Rectal smooth muscle tissue (tissue), 1 donor: ENCODE data around the gene RHOF.

Source experiments
- H3K27ac ChIP-seq: one replicate; pipeline ENCODE4 v1.7.0; 2013; ENCODE audit warnings: low read depth, low read length, inconsistent platforms
- H3K27me3 ChIP-seq: one replicate; pipeline ENCODE4 v1.7.0; 2013; ENCODE audit warnings: low read length; ENCODE audit not compliant: control insufficient read depth, insufficient read depth
- H3K36me3 ChIP-seq: one replicate; pipeline ENCODE4 v1.7.0; 2013; ENCODE audit warnings: low read length; ENCODE audit not compliant: control insufficient read depth, insufficient read depth
- H3K4me1 ChIP-seq: one replicate; pipeline ENCODE4 v1.7.0; 2013; ENCODE audit warnings: low read length; ENCODE audit not compliant: control insufficient read depth, insufficient read depth
- H3K4me3 ChIP-seq: one replicate; pipeline ENCODE4 v1.7.0; 2013; ENCODE audit warnings: low read length
- H3K9ac ChIP-seq: one replicate; pipeline ENCODE4 v1.7.0; 2013; ENCODE audit warnings: low read length

RHOF gene

DNA sequence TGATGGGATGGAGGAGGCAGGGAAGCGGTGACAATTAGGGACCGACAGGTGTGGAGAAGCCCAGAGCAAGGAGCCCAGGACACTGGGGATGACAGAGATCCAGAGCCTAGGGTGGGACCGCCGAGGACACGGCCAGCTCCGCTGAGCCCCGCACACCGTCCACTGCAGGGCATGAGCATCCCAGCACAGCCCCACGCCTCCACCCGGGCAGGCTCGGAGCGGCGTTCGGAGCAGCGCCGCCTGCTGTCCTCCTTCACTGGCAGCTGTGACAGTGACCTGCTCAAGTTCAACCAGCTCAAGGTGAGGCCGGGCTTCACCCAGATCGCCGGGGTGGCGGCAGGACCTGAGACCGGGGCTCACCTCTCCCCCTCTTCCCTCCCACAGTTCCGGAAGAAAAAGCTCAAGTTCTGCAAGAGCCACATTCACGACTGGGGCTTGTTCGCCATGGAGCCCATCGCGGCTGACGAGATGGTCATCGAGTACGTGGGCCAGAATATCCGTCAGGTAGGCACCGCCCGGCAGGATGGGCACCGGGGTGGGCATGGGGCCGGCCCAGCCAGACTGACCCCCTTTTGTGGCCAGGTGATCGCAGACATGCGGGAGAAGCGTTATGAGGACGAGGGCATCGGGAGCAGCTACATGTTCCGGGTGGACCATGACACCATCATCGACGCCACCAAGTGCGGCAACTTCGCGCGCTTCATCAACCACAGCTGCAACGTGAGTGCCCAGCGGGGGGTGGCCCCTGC, 34.0 kb upstream of the RHOF start:
- Histone ChIP-seq H3K36me3 (peaks cover 40% of the 10 kb centered on the region), H3K4me3 (no peak overlapping the region), H3K27me3 (no peaks in the 10 kb centered on the region), H3K9ac (no peak overlapping the region), H3K27ac (no peak overlapping the region), H3K4me1 (no peaks in the 10 kb centered on the region)

DNA sequence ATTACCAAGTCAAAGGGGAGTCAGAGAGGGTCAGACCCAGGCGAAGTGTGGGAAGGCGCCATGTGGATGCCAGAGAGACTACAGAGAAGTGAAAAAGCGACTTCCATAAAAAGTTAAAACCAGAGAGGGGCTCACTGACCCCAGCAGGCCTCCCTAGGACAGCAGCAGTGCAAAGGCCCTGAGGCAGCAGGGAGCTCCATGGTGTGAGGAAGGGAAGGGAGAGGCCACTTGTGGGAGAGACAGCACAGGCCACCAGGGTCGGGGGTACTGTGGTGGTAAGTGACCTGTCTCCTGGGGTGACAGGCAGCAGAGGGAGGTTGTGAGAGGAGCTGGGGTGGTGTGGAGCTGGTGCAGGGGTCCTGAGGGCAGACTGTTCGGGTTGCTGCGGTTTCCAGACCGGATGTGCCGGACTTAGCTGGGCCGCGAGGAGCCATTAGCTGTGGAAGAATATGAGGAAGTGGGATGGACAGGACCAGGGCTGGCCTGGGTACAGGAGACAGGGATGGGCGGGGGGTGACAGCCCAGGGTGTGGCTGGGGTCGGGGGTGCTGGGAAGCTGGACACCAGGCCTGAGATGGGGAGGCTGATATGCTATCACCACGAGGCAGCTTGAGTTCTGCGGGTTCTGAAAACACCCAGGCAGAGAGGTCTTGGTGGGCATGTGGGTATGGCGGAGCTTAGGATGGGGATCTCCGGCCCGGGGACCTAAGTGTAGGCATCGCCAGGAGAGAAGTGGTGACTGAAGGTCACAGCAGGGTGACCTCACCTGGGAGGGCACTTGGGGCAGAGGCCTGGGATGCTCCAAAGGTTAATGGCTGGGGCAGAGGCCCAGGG, 33.0 kb upstream of the RHOF start:
- Histone ChIP-seq H3K27me3 (no peaks in the 10 kb centered on the region), H3K36me3 (peaks cover 37% of the 10 kb centered on the region), H3K4me1 (no peaks in the 10 kb centered on the region), H3K9ac (no peak overlapping the region), H3K27ac (no peak overlapping the region), H3K4me3 (no peak overlapping the region)

DNA sequence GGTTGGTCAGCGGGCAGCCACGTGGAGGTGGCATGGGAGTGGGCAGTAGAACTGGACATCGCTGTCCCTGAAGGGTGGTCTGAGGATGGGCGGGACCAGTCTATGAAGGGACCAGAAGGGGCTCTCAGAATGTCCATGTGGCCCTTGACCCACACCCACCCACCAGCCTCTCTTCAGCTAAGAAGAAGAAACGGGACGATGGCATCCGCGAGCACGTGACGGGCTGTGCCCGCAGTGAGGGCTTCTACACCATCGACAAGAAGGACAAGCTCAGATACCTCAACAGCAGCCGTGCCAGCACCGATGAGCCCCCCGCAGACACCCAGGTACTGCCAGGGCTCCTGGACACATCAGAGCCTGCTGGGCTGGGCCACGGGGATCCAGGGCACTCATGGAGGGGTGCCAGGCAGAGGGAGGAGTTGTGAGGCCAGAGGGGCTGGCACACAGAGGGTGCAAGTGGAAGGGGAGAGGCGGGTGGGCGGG, 31.6 kb upstream of the RHOF start:
- Histone ChIP-seq H3K27me3 (no peaks in the 10 kb centered on the region), H3K4me3 (no peak overlapping the region), H3K9ac (no peak overlapping the region), H3K4me1 (no peaks in the 10 kb centered on the region), H3K27ac (no peak overlapping the region), H3K36me3 (peaks cover 44% of the 10 kb centered on the region)

DNA sequence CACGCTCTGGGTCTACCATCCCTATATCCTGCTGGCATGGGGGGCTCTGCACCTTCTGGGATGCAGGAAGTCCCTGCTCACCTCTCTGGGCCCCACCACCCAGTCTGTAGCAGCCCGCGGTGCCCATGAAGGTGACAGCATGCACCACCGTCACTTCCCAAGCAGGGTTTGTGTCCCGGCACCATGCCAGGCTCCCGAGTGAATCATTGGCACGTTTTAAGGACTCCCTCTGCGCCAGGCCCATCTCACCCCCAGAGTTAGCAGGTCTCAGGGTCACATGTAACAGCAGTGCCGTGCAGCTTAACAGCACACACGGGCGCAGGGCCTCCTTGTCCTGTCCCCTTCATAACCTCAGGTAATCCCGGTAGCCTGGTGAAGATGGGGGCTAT, 30.2 kb upstream of the RHOF start:
- Histone ChIP-seq H3K27me3 (no peaks in the 10 kb centered on the region), H3K9ac (no peak overlapping the region), H3K4me1 (no peaks in the 10 kb centered on the region), H3K4me3 (no peak overlapping the region), H3K36me3 (peaks cover 43% of the 10 kb centered on the region), H3K27ac (no peak overlapping the region)

DNA sequence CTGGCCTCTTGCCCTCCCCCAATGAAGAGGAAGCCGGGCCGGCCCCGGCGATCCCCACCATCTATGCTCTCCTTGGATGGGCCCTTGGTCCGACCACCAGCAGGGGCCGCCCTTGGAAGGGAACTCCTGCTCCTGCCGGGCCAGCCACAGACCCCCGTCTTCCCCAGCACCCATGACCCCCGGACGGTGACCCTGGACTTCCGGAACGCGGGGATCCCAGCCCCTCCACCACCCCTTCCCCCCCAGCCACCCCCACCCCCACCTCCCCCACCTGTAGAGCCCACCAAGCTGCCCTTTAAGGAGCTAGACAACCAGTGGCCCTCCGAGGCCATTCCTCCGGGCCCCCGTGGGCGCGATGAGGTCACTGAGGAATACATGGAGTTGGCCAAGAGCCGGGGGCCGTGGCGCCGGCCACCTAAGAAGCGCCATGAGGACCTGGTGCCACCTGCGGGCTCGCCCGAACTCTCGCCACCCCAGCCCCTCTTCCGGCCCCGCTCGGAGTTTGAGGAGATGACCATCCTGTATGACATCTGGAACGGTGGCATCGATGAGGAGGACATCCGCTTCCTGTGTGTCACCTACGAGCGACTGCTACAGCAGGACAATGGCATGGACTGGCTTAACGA, 29.7 kb upstream of the RHOF start:
- Histone ChIP-seq H3K27ac (no peak overlapping the region), H3K36me3 (peaks cover 38% of the 10 kb centered on the region), H3K27me3 (no peaks in the 10 kb centered on the region), H3K9ac (no peak overlapping the region), H3K4me3 (no peak overlapping the region), H3K4me1 (no peaks in the 10 kb centered on the region)

DNA sequence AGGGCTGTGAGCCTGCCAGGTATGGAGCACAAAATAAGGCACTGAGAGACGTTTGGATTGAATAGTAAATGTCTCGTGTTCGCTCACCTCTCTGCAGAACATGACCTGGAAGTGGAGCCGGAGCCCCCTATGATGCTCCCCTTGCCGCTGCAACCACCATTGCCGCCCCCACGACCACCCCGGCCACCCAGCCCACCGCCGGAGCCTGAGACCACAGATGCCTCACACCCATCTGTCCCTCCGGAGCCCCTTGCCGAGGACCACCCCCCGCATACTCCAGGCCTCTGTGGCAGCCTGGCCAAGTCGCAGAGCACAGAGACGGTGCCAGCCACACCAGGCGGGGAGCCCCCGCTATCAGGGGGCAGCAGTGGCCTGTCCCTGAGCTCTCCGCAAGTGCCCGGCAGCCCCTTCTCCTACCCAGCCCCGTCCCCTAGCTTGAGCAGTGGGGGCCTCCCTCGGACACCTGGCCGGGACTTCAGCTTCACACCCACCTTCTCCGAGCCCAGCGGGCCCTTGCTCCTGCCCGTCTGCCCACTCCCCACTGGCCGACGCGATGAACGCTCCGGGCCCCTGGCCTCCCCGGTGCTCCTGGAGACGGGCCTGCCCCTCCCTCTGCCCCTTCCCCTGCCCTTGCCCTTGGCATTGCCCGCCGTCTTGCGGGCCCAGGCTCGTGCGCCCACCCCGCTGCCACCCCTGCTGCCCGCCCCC, 29.1 kb upstream of the RHOF start:
- H3K36me3 ChIP-seq = peaks cover 37% of the 10 kb centered on the region
- H3K4me1 ChIP-seq = no peaks in the 10 kb centered on the region
- H3K27ac ChIP-seq = no peak overlapping the region
- H3K27me3 ChIP-seq = no peaks in the 10 kb centered on the region
- H3K4me3 ChIP-seq = no peak overlapping the region
- no peak overlapping the region for H3K9ac ChIP-seq

DNA sequence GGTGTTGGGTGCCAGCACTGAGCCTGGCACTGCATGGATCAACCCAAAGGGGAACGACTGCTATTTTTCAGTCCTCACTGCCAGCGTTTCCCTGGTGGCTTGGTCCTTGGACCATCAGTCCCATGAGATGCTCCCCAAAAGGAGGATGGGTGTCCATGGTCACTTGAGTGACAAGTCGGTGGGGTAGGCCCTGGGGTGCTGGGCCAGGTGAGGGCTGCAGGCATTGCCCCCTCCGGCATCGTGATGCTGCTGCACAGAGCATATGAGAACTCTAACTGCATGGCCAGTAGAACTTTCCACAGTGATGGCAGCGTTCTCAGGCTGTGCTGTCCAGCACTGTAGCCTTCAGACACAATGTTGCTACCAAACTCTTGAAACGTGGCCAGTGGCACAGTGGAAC, 26.6 kb upstream of the RHOF start:
- peaks cover 29% of the 10 kb centered on the region for H3K36me3 ChIP-seq
- H3K4me1 ChIP-seq = no peaks in the 10 kb centered on the region
- no peak overlapping the region for H3K9ac ChIP-seq
- H3K27me3 ChIP-seq = no peaks in the 10 kb centered on the region
- no peak overlapping the region for H3K4me3 ChIP-seq
- no peak overlapping the region for H3K27ac ChIP-seq

DNA sequence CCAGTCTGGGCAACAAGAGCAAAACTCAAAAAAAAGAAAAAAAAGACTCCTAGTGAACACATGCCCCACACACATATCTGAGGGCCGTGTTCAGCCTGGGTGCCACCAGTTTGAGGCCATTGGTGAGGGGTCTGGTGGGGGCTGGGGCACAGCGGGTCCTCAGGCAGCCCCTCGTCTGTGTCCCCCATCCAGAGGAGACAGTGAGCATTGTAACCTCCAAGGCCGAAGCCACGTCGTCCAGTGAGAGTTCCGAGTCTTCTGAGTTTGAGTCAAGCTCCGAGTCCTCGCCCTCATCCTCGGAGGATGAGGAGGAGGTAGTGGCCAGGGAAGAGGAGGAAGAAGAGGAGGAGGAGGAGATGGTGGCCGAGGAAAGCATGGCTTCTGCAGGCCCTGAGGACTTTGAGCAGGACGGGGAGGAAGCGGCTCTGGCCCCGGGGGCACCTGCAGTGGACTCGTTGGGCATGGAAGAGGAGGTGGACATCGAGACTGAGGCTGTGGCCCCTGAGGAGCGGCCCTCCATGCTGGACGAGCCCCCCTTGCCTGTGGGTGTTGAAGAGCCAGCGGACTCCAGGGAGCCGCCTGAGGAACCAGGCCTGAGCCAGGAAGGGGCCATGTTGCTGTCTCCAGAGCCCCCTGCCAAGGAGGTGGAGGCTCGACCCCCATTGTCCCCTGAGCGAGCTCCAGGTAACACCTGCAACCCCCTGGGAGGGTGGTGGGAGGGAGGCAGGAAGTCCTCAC, 25.9 kb upstream of the RHOF start:
- Histone ChIP-seq H3K27ac (no peak overlapping the region), H3K4me1 (no peaks in the 10 kb centered on the region), H3K4me3 (no peak overlapping the region), H3K27me3 (no peaks in the 10 kb centered on the region), H3K9ac (no peak overlapping the region), H3K36me3 (peaks cover 34% of the 10 kb centered on the region)

DNA sequence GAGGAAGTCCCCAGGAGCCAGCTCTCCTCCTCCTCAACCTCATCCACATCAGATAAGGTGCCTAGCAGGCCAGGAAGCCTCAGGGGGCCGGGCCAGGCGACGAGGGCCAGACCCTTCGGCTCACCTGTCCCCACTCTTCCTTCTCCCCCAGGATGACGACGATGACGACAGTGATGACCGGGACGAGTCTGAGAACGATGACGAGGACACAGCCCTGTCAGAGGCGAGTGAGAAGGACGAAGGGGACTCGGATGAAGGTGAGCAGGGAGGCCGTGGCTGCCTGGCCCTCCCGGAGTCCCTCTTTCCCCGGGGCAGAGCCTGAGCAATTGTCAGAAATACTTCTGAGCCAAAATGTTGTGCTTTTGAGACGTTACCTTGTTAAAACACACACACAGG, 24.2 kb upstream of the RHOF start:
- Histone ChIP-seq H3K4me1 (peaks cover 5% of the 10 kb centered on the region), H3K36me3 (peaks cover 38% of the 10 kb centered on the region), H3K27me3 (no peaks in the 10 kb centered on the region), H3K27ac (no peak overlapping the region), H3K9ac (no peak overlapping the region), H3K4me3 (no peak overlapping the region)

DNA sequence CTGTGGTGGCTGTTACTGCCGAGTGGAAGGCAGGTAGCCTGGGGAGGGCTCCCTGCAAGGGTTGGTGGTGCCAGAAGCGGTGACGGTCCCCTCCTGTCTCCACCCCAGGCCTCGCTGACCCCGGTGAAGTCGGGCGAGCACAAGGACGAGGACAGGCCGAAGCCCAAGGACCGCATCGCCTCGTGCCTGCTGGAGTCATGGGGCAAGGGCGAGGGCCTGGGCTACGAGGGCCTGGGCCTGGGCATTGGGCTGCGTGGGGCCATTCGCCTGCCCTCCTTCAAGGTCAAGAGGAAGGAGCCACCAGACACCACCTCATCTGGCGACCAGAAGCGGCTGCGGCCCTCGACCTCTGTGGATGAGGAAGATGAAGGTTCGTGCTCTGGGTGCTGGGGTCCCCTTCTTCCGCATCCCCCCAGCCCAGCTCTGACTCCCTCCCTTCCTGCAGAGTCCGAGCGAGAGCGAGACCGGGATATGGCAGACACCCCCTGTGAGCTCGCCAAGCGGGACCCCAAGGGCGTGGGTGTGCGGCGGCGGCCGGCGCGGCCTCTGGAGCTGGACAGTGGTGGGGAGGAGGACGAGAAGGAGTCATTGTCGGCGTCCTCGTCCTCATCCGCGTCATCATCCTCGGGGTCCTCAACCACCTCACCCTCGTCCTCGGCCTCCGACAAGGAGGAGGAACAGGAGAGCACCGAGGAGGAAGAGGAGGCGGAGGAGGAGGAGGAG, 23.6 kb upstream of the RHOF start:
- Histone ChIP-seq H3K4me1 (peaks cover 5% of the 10 kb centered on the region), H3K27ac (no peak overlapping the region), H3K36me3 (peaks cover 38% of the 10 kb centered on the region), H3K27me3 (no peaks in the 10 kb centered on the region), H3K9ac (no peak overlapping the region), H3K4me3 (no peak overlapping the region)

DNA sequence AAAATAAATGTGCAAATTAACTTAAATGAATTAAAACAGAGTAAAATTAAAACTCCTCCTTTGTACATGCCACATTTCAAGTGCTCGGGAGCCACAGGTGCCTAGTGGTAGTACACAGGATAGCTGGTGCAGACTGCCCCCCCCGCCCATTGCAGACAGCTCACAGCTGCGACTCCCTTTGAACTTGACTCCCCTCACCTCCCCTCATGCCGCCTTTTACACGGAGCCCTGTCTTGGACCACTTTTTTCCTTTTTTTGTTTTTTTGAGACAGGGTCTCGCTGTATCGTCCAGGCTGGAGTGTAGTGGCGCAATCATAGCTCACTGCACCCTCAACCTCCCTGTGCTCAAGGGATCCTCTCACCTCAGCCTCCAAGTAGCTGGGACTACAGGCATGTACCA, 21.8 kb upstream of the RHOF start:
- Histone ChIP-seq H3K27ac (no peak overlapping the region), H3K4me3 (no peak overlapping the region), H3K9ac (no peak overlapping the region), H3K27me3 (no peaks in the 10 kb centered on the region), H3K4me1 (peaks cover 20% of the 10 kb centered on the region), H3K36me3 (peaks cover 38% of the 10 kb centered on the region)
